GM12878 (cell line): ENCODE data around the gene ENDOD1. TPM values are rescaled to one million over a fixed set of nuclear protein-coding genes. Genes with fewer than 3 reads are reported as not detected.

ENCODE experiments used
- ATAC-seq: fragments of 200-7000 bp; cut with Tn5 transposase; 3 replicates; pipeline ENCODE4 v1.9.1; 2020; ENCODE audit warnings: mild to moderate bottlenecking, moderate library complexity
- BruUV-seq: library from RNA; stranded (reverse); fragments of 400-500 nt; replicated peaks from 2 replicates; lab custom pipeline; 2021; lab: Mats Ljungman, UMichigan
- CTCF ChIA-PET: fragments of 300-600 bp; sonication (Branson Sonifier 250); formaldehyde crosslinking; extraction: SDS; loops from one replicate; lab custom pipeline; 2021; ENCODE audit warnings: inconsistent platforms; lab: Yijun Ruan, JAX
- POLR2A ChIA-PET: fragments of 350-600 bp; formaldehyde crosslinking; extraction: SDS; loops from one replicate; lab custom pipeline; 2021; ENCODE audit warnings: inconsistent platforms; lab: Charles Lee
- RAD21 ChIA-PET: fragments of 300-600 bp; sonication (Branson Sonifier 250); formaldehyde crosslinking; loops from one replicate; lab custom pipeline; 2023; ENCODE audit warnings: antibody characterized with exemption; ENCODE audit not compliant: unreplicated experiment; lab: Charles Lee
- SMC1A ChIA-PET: fragments of 300-600 bp; sonication (Branson Sonifier 250); formaldehyde crosslinking; loops from one replicate; lab custom pipeline; 2023; ENCODE audit not compliant: unreplicated experiment, uncharacterized antibody; lab: Charles Lee
- DNase-seq: peaks from one replicate; pipeline ENCODE4 v3.0.0-alpha.2; 2011; ENCODE audit warnings: low read depth, low spot score
- FAIRE-seq: peaks from 3 replicates; lab custom pipeline; 2011; peaks lifted over from hg19 to GRCh38; lab: Jason Lieb, UNC
- H2AFZ ChIP-seq: 2 replicates; pipeline ENCODE4 v1.6.0; 2011; ENCODE audit warnings: low read depth, low read length, control low read depth; ENCODE audit not compliant: control insufficient read depth
- H3K27ac ChIP-seq: 2 replicates; pipeline ENCODE4 v1.5.1; 2011; ENCODE audit warnings: control low read depth; ENCODE audit not compliant: control insufficient read depth, insufficient read depth
- H3K27me3 ChIP-seq, 2 experiments: replicated peaks in 1 of 2; 2 replicates each; pipeline versions ENCODE4 v1.6.0 to v1.6.1; 2011; ENCODE audit warnings: low read length in 1 of 2; ENCODE audit not compliant: control insufficient read depth in 2 of 2, insufficient read depth in 2 of 2
- H3K36me3 ChIP-seq, 2 experiments: 2 replicates each; pipeline ENCODE4 v1.5.1; 2011; ENCODE audit warnings: low read length in 1 of 2; ENCODE audit not compliant: control insufficient read depth in 2 of 2, insufficient read depth in 2 of 2
- H3K4me1 ChIP-seq: 2 replicates; pipeline ENCODE4 v1.6.1; 2011; ENCODE audit warnings: mild to moderate bottlenecking, low read length, moderate library complexity, mixed read lengths; ENCODE audit not compliant: control insufficient read depth, insufficient read depth
- H3K4me2 ChIP-seq: 2 replicates; pipeline ENCODE4 v1.6.0; 2011; ENCODE audit warnings: control low read depth; ENCODE audit not compliant: control insufficient read depth, insufficient read depth
- H3K4me3 ChIP-seq: fragments of 200-600 bp; sonication (generic); 2 replicates; pipeline ENCODE4 v1.5.1; 2016
- H3K79me2 ChIP-seq: 2 replicates; pipeline ENCODE4 v1.6.0; 2011; ENCODE audit warnings: low read length; ENCODE audit not compliant: control insufficient read depth, insufficient read depth
- H3K9ac ChIP-seq: 2 replicates; pipeline ENCODE4 v1.8.0; 2011; ENCODE audit warnings: low read length, control low read depth, mixed read lengths; ENCODE audit not compliant: control insufficient read depth, insufficient read depth
- H3K9me3 ChIP-seq: replicated peaks from 3 replicates; pipeline ENCODE4 v1.5.1; 2011; ENCODE audit warnings: mild to moderate bottlenecking, low read length; ENCODE audit not compliant: control insufficient read depth, insufficient read depth
- H4K20me1 ChIP-seq: 2 replicates; pipeline ENCODE4 v1.6.0; 2011; ENCODE audit not compliant: control insufficient read depth, insufficient read depth
- BACH1 ChIP-seq: fragments of 450-650 bp; IDR thresholded peaks from 2 replicates; pipeline ENCODE4 v1.6.1; 2017; ENCODE audit warnings: mild to moderate bottlenecking, borderline replicate concordance
- IRF4 ChIP-seq: IDR thresholded peaks from 2 replicates; pipeline ENCODE4 v1.6.1; 2011; ENCODE audit warnings: low read depth, low read length
- PAX8 ChIP-seq: fragments of 450-650 bp; IDR thresholded peaks from 2 replicates; pipeline ENCODE4 v1.6.1; 2017; ENCODE audit warnings: mild to moderate bottlenecking, moderate library complexity
- RAD51 ChIP-seq: fragments of 450-650 bp; IDR thresholded peaks from 2 replicates; pipeline ENCODE4 v1.6.1; 2016; ENCODE audit warnings: moderate library complexity, mild to moderate bottlenecking, inconsistent platforms
- SIN3A ChIP-seq: IDR thresholded peaks from 2 replicates; pipeline ENCODE4 v1.6.1; 2012; ENCODE audit warnings: low read depth, low read length, improper control_type of control experiment
- SREBF2 ChIP-seq: IDR thresholded peaks from 2 replicates; pipeline ENCODE4 v1.6.1; 2012; ENCODE audit warnings: mild to moderate bottlenecking, low read length
- ZNF384 ChIP-seq: IDR thresholded peaks from 2 replicates; pipeline ENCODE4 v1.6.1; 2012; ENCODE audit warnings: low read depth, mild to moderate bottlenecking, low read length, improper control_type of control experiment, borderline replicate concordance
- WGBS: methylation state at CpG from one replicate; pipeline ENCODE4 v1.1.6; 2016; ENCODE audit warnings: low lambda C conversion rate; ENCODE audit not compliant: insufficient replicate concordance, insufficient coverage; ENCODE audit errors: missing lambda C conversion rate; 5-methylcytosine and 5-hydroxymethylcytosine counted together
- in situ Hi-C: fragments of 300-500 bp; cut with MboI; formaldehyde crosslinking; loops from 9 replicates; pipeline ENCODE4 v1.14.3; 2018; ENCODE audit warnings: mixed read lengths
- intact Hi-C: fragments of 100-400 bp; cut with micrococcal nuclease; formaldehyde crosslinking; loops from one replicate; pipeline ENCODE4 v1.14.2; 2022; ENCODE audit not compliant: unreplicated experiment
- polyA plus RNA-seq, 11 experiments: library from polyadenylated mRNA; depleted of rRNA in 4 of 11; unstranded in 6 of 11; stranded (reverse) in 5 of 11; fragments of >200 nt; fragmentation: Nextera tagmentation in 4 of 11; fragmentation: Illumina TruSeq in 1 of 11; extraction: Ambion mirVana in 4 of 11; extraction: Trizol in 1 of 11; gene quantifications; 1 replicate in 1 of 11; 2 replicates in 10 of 11; pipeline versions ENCODE4 v1.2.1 to v1.2.3, GENCODE V29; 2011 to 2016; ENCODE audit warnings: inconsistent platforms in 2 of 11, missing spikeins in 2 of 11, low read depth in 1 of 11
- total RNA-seq, 4 experiments: library from RNA; depleted of rRNA in 3 of 4; stranded (reverse); fragments of >200 nt in 3 of 4; fragmentation: Illumina TruSeq in 1 of 4; extraction: Trizol in 1 of 4; gene quantifications; 2 replicates each; pipeline versions ENCODE4 v1.2.1 to v1.2.3, GENCODE V29; 2013 to 2021
- TF ChIP-seq, protein P1 (sequence below): fragments of 450-650 bp; IDR thresholded peaks from 2 replicates; pipeline ENCODE4 v1.6.1; 2017; ENCODE audit warnings: mild to moderate bottlenecking, low read depth, inconsistent platforms; ENCODE audit not compliant: poor library complexity, severe bottlenecking
- TF ChIP-seq, protein P2 (sequence below): IDR thresholded peaks from 2 replicates; pipeline ENCODE4 v1.6.1; 2012; ENCODE audit warnings: low read depth, low read length, improper control_type of control experiment
- TF ChIP-seq, protein P3 (sequence below): IDR thresholded peaks from 2 replicates; pipeline ENCODE4 v1.6.1; 2011; ENCODE audit warnings: borderline replicate concordance, low read depth, mild to moderate bottlenecking, moderate library complexity, mixed read lengths, low read length; ENCODE audit not compliant: insufficient read depth; ENCODE audit errors: extremely low read length
- TF ChIP-seq, protein P4 (sequence below): fragments of 150-350 bp; IDR thresholded peaks from 2 replicates; pipeline ENCODE4 v1.6.1; 2016; ENCODE audit warnings: low read depth, low read length
- TF ChIP-seq, protein P5 (sequence below): fragments of 450-650 bp; IDR thresholded peaks from 2 replicates; pipeline ENCODE4 v1.6.1; 2016; ENCODE audit warnings: mild to moderate bottlenecking

Gene ENDOD1
- total and polyA plus RNA-seq, 10 of the 15 experiments (the other 5 are each of a cell fraction or from before 2014, with no cell fraction given): 6.0 to 30.0 (median 12.1) TPM

DNA sequence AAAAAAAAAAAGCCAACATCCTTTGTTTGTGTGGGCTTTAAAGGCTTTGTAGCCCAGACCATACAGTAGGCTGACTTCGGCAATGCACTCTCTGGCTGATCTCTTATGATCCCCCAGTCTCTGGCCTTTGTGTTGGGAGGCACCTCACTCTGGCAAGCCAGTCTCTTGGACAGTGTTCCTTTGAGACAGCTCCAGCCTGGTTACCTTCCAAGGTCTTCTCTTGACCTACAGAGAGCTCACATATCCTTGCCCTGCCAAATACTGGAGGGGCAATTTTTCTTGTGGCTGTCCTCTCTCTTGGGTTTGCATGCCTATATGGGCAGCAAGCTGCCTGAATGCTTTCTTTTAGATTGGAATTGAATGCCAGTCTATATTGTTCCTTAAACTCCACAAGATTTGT, 71.6 kb downstream of the ENDOD1 start:
- Histone ChIP-seq H3K9ac (no peak overlapping the region), H4K20me1 (no peaks in the 10 kb centered on the region), H3K79me2 (no peaks in the 10 kb centered on the region), H3K4me1 (no peaks in the 10 kb centered on the region), H3K4me2 (no peak overlapping the region), H3K4me3 (no peak overlapping the region), H3K9me3 (no peaks in the 10 kb centered on the region), H2AFZ (no peak overlapping the region), H3K27ac (no peak overlapping the region), H3K36me3 (no peaks in the 10 kb centered on the region), H3K27me3 (no peaks in the 10 kb centered on the region; a peak in 1 of 4 replicates)
- DNase-seq (no peak), ATAC-seq (no peak), FAIRE-seq (no peak)
- in situ Hi-C loops (no loop called here), intact Hi-C loops (no loop called here)
- SMC1A ChIA-PET: interaction anchor here (0.9 to 11.9 kb wide), 2 partner anchors 24 to 545 kb away, joined by 3 to 474 read pairs; no protein-coding TSS in a partner anchor
- CTCF ChIA-PET: interaction anchor here (0.6 to 15.9 kb wide), 4 partner anchors 10 to 603 kb away, joined by 5 to 590 read pairs (median 164); partner anchors contain the start of gene SESN3
- WGBS: 92% methylated on average over 1 of the region's 1 CpG
- TF ChIP-seq BACH1 (no peak), ZNF384 (no peak), PAX8 (no peak), SREBF2 (no peak), RAD51 (no peak), IRF4 (no peak), SIN3A (no peak)
- TF ChIP-seq, protein P1, sequence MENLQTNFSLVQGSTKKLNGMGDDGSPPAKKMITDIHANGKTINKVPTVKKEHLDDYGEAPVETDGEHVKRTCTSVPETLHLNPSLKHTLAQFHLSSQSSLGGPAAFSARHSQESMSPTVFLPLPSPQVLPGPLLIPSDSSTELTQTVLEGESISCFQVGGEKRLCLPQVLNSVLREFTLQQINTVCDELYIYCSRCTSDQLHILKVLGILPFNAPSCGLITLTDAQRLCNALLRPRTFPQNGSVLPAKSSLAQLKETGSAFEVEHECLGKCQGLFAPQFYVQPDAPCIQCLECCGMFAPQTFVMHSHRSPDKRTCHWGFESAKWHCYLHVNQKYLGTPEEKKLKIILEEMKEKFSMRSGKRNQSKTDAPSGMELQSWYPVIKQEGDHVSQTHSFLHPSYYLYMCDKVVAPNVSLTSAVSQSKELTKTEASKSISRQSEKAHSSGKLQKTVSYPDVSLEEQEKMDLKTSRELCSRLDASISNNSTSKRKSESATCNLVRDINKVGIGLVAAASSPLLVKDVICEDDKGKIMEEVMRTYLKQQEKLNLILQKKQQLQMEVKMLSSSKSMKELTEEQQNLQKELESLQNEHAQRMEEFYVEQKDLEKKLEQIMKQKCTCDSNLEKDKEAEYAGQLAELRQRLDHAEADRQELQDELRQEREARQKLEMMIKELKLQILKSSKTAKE: no peak
- TF ChIP-seq, protein P2, sequence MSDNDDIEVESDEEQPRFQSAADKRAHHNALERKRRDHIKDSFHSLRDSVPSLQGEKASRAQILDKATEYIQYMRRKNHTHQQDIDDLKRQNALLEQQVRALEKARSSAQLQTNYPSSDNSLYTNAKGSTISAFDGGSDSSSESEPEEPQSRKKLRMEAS: no peak
- TF ChIP-seq, protein P3, sequence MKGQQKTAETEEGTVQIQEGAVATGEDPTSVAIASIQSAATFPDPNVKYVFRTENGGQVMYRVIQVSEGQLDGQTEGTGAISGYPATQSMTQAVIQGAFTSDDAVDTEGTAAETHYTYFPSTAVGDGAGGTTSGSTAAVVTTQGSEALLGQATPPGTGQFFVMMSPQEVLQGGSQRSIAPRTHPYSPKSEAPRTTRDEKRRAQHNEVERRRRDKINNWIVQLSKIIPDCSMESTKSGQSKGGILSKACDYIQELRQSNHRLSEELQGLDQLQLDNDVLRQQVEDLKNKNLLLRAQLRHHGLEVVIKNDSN: no peak
- TF ChIP-seq, protein P4, sequence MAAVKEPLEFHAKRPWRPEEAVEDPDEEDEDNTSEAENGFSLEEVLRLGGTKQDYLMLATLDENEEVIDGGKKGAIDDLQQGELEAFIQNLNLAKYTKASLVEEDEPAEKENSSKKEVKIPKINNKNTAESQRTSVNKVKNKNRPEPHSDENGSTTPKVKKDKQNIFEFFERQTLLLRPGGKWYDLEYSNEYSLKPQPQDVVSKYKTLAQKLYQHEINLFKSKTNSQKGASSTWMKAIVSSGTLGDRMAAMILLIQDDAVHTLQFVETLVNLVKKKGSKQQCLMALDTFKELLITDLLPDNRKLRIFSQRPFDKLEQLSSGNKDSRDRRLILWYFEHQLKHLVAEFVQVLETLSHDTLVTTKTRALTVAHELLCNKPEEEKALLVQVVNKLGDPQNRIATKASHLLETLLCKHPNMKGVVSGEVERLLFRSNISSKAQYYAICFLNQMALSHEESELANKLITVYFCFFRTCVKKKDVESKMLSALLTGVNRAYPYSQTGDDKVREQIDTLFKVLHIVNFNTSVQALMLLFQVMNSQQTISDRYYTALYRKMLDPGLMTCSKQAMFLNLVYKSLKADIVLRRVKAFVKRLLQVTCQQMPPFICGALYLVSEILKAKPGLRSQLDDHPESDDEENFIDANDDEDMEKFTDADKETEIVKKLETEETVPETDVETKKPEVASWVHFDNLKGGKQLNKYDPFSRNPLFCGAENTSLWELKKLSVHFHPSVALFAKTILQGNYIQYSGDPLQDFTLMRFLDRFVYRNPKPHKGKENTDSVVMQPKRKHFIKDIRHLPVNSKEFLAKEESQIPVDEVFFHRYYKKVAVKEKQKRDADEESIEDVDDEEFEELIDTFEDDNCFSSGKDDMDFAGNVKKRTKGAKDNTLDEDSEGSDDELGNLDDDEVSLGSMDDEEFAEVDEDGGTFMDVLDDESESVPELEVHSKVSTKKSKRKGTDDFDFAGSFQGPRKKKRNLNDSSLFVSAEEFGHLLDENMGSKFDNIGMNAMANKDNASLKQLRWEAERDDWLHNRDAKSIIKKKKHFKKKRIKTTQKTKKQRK: no peak
- TF ChIP-seq, protein P5, sequence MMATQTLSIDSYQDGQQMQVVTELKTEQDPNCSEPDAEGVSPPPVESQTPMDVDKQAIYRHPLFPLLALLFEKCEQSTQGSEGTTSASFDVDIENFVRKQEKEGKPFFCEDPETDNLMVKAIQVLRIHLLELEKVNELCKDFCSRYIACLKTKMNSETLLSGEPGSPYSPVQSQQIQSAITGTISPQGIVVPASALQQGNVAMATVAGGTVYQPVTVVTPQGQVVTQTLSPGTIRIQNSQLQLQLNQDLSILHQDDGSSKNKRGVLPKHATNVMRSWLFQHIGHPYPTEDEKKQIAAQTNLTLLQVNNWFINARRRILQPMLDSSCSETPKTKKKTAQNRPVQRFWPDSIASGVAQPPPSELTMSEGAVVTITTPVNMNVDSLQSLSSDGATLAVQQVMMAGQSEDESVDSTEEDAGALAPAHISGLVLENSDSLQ: no peak
- POLR2A ChIA-PET: no interaction called here
- RAD21 ChIA-PET: interaction anchor here (1.5 to 16.6 kb wide), 5 partner anchors 10 to 581 kb away, joined by 3 to 425 read pairs (median 4); no protein-coding TSS in a partner anchor
- no TSS peak for BruUV-seq
